ENCODE results near the gene VPS26A.

- TF ChIP-seq ATF6 (CRISPR knock-in tag; IDR thresholded peaks at IDR 0.05) (no peak), CTCF (IDR thresholded peaks at IDR 0.05) (no peak), USF2 (CRISPR knock-in tag; IDR thresholded peaks at IDR 0.05) (no peak), MLX (CRISPR knock-in tag; IDR thresholded peaks at IDR 0.05) (no peak), JUN (CRISPR knock-in tag; IDR thresholded peaks at IDR 0.05) (no peak), AFF4 (CRISPR knock-in tag; IDR thresholded peaks at IDR 0.05; ENCODE audit: borderline replicate concordance) (no peak), ERG (CRISPR knock-in tag; IDR thresholded peaks at IDR 0.05) (no peak), RELA (CRISPR knock-in tag; IDR thresholded peaks at IDR 0.05; ENCODE audit: borderline replicate concordance) (no peak), SMAD3 (CRISPR knock-in tag; IDR thresholded peaks at IDR 0.05; ENCODE audit: borderline replicate concordance) (no peak), CBFB (CRISPR knock-in tag; IDR thresholded peaks at IDR 0.05; ENCODE audit: low read depth) (no peak), SP1 (CRISPR knock-in tag; conservative IDR thresholded peaks at IDR 0.05) (no peak)
Measured at GRCh38 chr10:69168493-69168892, 44.5 kb downstream of the VPS26A start.
